AG09309 (cell line): ENCODE results near the gene ZNF79.

Source experiments
- DNase-seq: peaks from one replicate; pipeline ENCODE4 v3.0.0-alpha.2; 2010; ENCODE audit warnings: low read depth
- H3K4me3 ChIP-seq: 2 replicates; pipeline ENCODE4 v1.5.1; 2011; ENCODE audit warnings: mild to moderate bottlenecking, low read depth, low read length, moderate library complexity; ENCODE audit not compliant: control insufficient read depth
- TF ChIP-seq, protein P1 (sequence below): IDR thresholded peaks from 2 replicates; pipeline ENCODE4 v1.5.1; 2011; ENCODE audit warnings: mild to moderate bottlenecking, low read depth, low read length, inconsistent platforms; ENCODE audit not compliant: insufficient read depth, control insufficient read depth; ENCODE audit errors: missing control alignments

The ZNF79 gene

DNA sequence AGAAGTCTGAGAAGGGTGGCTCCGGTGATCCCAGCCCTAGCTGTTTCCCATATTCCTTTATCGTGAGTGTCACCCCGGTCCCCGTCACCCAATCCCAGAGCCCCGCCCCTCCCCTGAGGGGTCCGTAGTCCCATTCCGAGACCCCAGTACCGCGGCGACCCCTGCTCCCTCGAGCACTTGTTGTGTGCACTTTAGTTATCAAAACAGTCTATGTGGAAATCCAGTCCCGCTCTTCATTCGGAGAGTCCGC lies 27.4 kb downstream of the ZNF79 start:
- TF ChIP-seq, protein P1, sequence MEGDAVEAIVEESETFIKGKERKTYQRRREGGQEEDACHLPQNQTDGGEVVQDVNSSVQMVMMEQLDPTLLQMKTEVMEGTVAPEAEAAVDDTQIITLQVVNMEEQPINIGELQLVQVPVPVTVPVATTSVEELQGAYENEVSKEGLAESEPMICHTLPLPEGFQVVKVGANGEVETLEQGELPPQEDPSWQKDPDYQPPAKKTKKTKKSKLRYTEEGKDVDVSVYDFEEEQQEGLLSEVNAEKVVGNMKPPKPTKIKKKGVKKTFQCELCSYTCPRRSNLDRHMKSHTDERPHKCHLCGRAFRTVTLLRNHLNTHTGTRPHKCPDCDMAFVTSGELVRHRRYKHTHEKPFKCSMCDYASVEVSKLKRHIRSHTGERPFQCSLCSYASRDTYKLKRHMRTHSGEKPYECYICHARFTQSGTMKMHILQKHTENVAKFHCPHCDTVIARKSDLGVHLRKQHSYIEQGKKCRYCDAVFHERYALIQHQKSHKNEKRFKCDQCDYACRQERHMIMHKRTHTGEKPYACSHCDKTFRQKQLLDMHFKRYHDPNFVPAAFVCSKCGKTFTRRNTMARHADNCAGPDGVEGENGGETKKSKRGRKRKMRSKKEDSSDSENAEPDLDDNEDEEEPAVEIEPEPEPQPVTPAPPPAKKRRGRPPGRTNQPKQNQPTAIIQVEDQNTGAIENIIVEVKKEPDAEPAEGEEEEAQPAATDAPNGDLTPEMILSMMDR = no peak
- H3K4me3 ChIP-seq = peak overlapping the region; percentile 55
- no peak for DNase-seq

- DNase-seq = no peak
- peak overlapping the region; percentile 55 for H3K4me3 ChIP-seq
- TF ChIP-seq, protein P1 = no peak
Observed at GRCh38 chr9:127451858-127452656, 27.9 kb downstream of the ZNF79 start.

- TF ChIP-seq, protein P1 = no peak
- no peak overlapping the region for H3K4me3 ChIP-seq
- DNase-seq = no peak
Observed at GRCh38 chr9:127452691-127453090, 28.5 kb downstream of the ZNF79 start.

- TF ChIP-seq, protein P1 = peak; percentile 36
Observed at GRCh38 chr9:127455324-127455992, 31.3 kb downstream of the ZNF79 start.

DNA sequence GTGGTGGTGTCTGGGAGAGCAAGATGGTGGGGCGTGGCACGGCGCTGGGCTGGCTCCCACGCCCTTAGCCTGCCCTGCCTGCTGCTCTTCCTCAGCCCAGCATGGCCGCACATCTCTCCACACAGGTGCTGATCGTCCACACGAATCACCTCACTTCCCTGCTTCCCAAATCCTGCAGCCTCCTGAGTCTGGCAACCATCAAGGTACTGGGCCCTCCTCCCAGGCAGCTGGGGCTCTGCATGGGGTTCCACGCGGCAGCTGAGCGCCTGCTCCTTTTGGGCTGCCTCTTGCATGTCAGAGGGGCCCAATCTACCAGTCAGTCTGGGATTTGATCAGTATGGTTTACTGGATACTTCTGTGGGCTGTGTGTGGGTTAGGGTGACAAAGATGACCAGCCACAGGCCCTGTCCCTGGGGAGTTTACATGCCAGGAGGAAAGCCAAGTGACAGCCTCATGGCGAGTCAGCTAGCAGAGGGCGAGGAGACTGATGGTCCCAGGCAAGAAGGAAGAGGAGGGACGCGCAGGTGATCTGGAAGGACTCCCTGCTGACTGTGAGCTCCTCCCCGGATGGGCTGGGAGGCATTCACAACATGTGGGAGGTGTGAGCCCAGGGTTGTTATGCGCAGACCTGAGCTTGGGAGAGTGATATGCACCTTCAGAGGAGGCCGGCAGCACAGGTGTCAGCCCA lies 33.2 kb downstream of the ZNF79 start:
- TF ChIP-seq, protein P1 = no peak
- DNase-seq = no peak

More at GRCh38 chr9:127455324-127455992, 31.3 kb downstream of the ZNF79 start:
- no peak overlapping the region for H3K4me3 ChIP-seq
- DNase-seq = no peak

GRCh38 chr9:127458921-127459320 lies 34.7 kb downstream of the ZNF79 start:
- TF ChIP-seq, protein P1 = no peak
- H3K4me3 ChIP-seq = no peak overlapping the region
- no peak for DNase-seq

More for the DNA sequence above, 33.2 kb downstream of the ZNF79 start:
- H3K4me3 ChIP-seq = no peak overlapping the region
